WTC11 (cell line): Measurements from ENCODE around the gene BSN. TPM values are rescaled to one million over a fixed set of nuclear protein-coding genes. Genes with fewer than 3 reads are reported as not detected.
A peak's percentile ranks its signal among the peaks of the same experiment; 100 is the strongest.

Source experiments
- ATAC-seq: fragments of 200-7000 bp; cut with Tn5 transposase; 2 replicates; pipeline ENCODE4 v1.10.0; 2021; ENCODE audit warnings: mild to moderate bottlenecking, moderate library complexity
- CTCF ChIA-PET: fragments of 300-600 bp; sonication (Branson Sonifier 250); formaldehyde crosslinking; loops from one replicate; lab custom pipeline; 2021; ENCODE audit warnings: antibody characterized with exemption; lab: Charles Lee
- POLR2A ChIA-PET: fragments of 350-600 bp; sonication (Branson Sonifier 250); formaldehyde crosslinking; loops from one replicate; lab custom pipeline; 2021; ENCODE audit warnings: antibody characterized with exemption; lab: Charles Lee
- DNase-seq: peaks from one replicate; pipeline ENCODE4 v3.0.0; 2021; ENCODE audit warnings: low spot score
- H3K27ac Mint-ChIP-seq: 2 replicates; pipeline ENCODE4 v1.8.0; 2021; ENCODE audit warnings: mixed read lengths
- H3K27me3 Mint-ChIP-seq: 2 replicates; pipeline ENCODE4 v1.8.0; 2021; ENCODE audit warnings: low read depth, mild to moderate bottlenecking, moderate library complexity, mixed read lengths
- H3K36me3 Mint-ChIP-seq: 2 replicates; pipeline ENCODE4 v1.8.0; 2021; ENCODE audit warnings: mixed read lengths
- H3K4me1 Mint-ChIP-seq: 2 replicates; pipeline ENCODE4 v1.8.0; 2022; ENCODE audit warnings: mixed read lengths
- H3K4me3 Mint-ChIP-seq: 2 replicates; pipeline ENCODE4 v1.8.0; 2021; ENCODE audit warnings: mild to moderate bottlenecking, moderate library complexity, mixed read lengths
- H3K9me3 Mint-ChIP-seq: 2 replicates; pipeline ENCODE4 v1.8.0; 2021; ENCODE audit warnings: mixed read lengths
- CTCF ChIP-seq: fragments of 200-600 bp; IDR thresholded peaks from 2 replicates; pipeline ENCODE4 v1.8.0; 2022; ENCODE audit warnings: antibody characterized with exemption
- E2F1 ChIP-seq: sonication (generic); formaldehyde crosslinking; IDR thresholded peaks from 2 replicates; pipeline ENCODE4 v1.8.0; 2022; ENCODE audit warnings: mild to moderate bottlenecking, missing genetic modification reagents
- E2F4 ChIP-seq: sonication (generic); formaldehyde crosslinking; IDR thresholded peaks from 2 replicates; pipeline ENCODE4 v1.8.1; 2022; ENCODE audit warnings: low read depth, mild to moderate bottlenecking, moderate library complexity, missing genetic modification reagents, borderline replicate concordance
- MAX ChIP-seq: sonication (generic); formaldehyde crosslinking; IDR thresholded peaks from 2 replicates; pipeline ENCODE4 v1.8.0; 2022; ENCODE audit warnings: mild to moderate bottlenecking, missing genetic modification reagents
- MLX ChIP-seq: sonication (generic); formaldehyde crosslinking; IDR thresholded peaks from 2 replicates; pipeline ENCODE4 v1.8.1; 2023; ENCODE audit warnings: mild to moderate bottlenecking, missing genetic modification reagents, moderate library complexity
- NFATC4 ChIP-seq: fragments of 250-450 bp; sonication (Bioruptor Pico); IDR thresholded peaks from 2 replicates; pipeline ENCODE4 v1.9.0; 2021; ENCODE audit warnings: mild to moderate bottlenecking
- SP1 ChIP-seq: sonication (generic); formaldehyde crosslinking; conservative IDR thresholded peaks from 2 replicates; pipeline ENCODE4 v1.8.1; 2022; ENCODE audit warnings: missing genetic modification reagents
- ZNF317 ChIP-seq: sonication (generic); formaldehyde crosslinking; IDR thresholded peaks from 2 replicates; pipeline ENCODE4 v1.8.1; 2023; ENCODE audit warnings: low read depth, mild to moderate bottlenecking, moderate library complexity, missing genetic modification reagents, borderline replicate concordance
- ZNF423 ChIP-seq: fragments of 250-450 bp; sonication (Bioruptor Pico); IDR thresholded peaks from 2 replicates; pipeline ENCODE4 v2.1.2; 2022; ENCODE audit warnings: mild to moderate bottlenecking, moderate library complexity
- total RNA-seq: library from RNA; stranded (reverse); gene quantifications from 3 replicates; pipeline ENCODE4 v1.2.3, GENCODE V29; 2021

BSN gene
- total RNA-seq, 1 experiment from 2014 or later: 2.8 TPM

GRCh38 chr3:49670940-49671290, 116.6 kb downstream of the BSN start:
- ATAC-seq: no peak
- POLR2A ChIA-PET: interaction anchor here (0.7 to 2.8 kb wide), 3 partner anchors 131 to 148 kb away, joined by 4 to 27 read pairs (median 4); no protein-coding TSS in a partner anchor

GRCh38 chr3:49671291-49672288, 117.3 kb downstream of the BSN start:
- Mint-ChIP-seq H3K4me3 (peak overlapping the region; percentile 31), H3K9me3 (no peaks in the 10 kb centered on the region), H3K36me3 (peaks cover 8% of the 10 kb centered on the region; the same call in 1 of the 2 replicates), H3K4me1 (peaks cover 29% of the 10 kb centered on the region), H3K27me3 (no peaks in the 10 kb centered on the region), H3K27ac (peak overlapping the region; percentile 72)
- TF ChIP-seq MLX (no peak), SP1 (CRISPR knock-in tag) (0 out of 2 replicates have a peak, but pooled peaks have one; percentile 38), CTCF (peak; percentile 89), ZNF423 (CRISPR knock-in tag) (no peak), ZNF317 (CRISPR knock-in tag) (no peak), NFATC4 (CRISPR knock-in tag) (no peak), E2F1 (CRISPR knock-in tag) (0 out of 2 replicates have a peak, but pooled peaks have one; percentile 46)
- DNase-seq (peak; percentile 84), ATAC-seq (peak; percentile 45)
- CTCF ChIA-PET: interaction anchor here (0.6 to 5.4 kb wide), 41 partner anchors 8 to 1197 kb away, joined by 3 to 304 read pairs (median 5); partner anchors contain the start of genes BSN, DAG1 and RBM6
- POLR2A ChIA-PET: interaction anchor here (0.6 to 2.8 kb wide), 6 partner anchors 119 to 258 kb away, joined by 3 to 27 read pairs (median 4); partner anchors contain the start of gene MON1A

More at GRCh38 chr3:49670940-49671290, 116.6 kb downstream of the BSN start:
- Mint-ChIP-seq H3K27ac (peak overlapping the region; percentile 22; the same call in 1 of the 2 replicates), H3K9me3 (no peaks in the 10 kb centered on the region), H3K27me3 (no peaks in the 10 kb centered on the region), H3K4me3 (no peak overlapping the region), H3K4me1 (peaks cover 31% of the 10 kb centered on the region), H3K36me3 (peaks cover 5% of the 10 kb centered on the region; the same call in 1 of the 2 replicates)
- CTCF ChIA-PET: interaction anchor here (0.6 to 5.4 kb wide), 23 partner anchors 8 to 216 kb away, joined by 3 to 304 read pairs (median 10); partner anchors contain the start of genes BSN and DAG1
- TF ChIP-seq CTCF (no peak), MAX (CRISPR knock-in tag) (no peak), E2F4 (CRISPR knock-in tag) (no peak)
- no peak for DNase-seq
